NB4 (cell line): Measurements from ENCODE around the gene RNF212.

Source experiments
- CTCF ChIP-seq: IDR thresholded peaks from one replicate; pipeline ENCODE4 v1.5.1; 2012; ENCODE audit warnings: low read depth, low read length
- MAX ChIP-seq: IDR thresholded peaks from 2 replicates; pipeline ENCODE4 v1.6.1; 2011; ENCODE audit warnings: low read depth, low read length

- TF ChIP-seq CTCF (no peak), MAX (no peak)
Measured at GRCh38 chr4:1075225-1075624, 38.1 kb downstream of the RNF212 start.
